K562 (cell line): ENCODE measurements around the gene C4A. TPM values are rescaled to one million over a fixed set of nuclear protein-coding genes. Genes with fewer than 3 reads are reported as not detected.
A peak's percentile ranks its signal among the peaks of the same experiment; 100 is the strongest.

Experiments used
- BDP1 ChIP-seq: IDR thresholded peaks from 3 replicates; pipeline ENCODE4 v1.6.1; 2011; ENCODE audit not compliant: insufficient read length, insufficient read depth
- ETV6 ChIP-seq, 3 experiments: fragments of 150-350 bp in 1 of 3; sonication (generic) in 1 of 3; formaldehyde crosslinking in 1 of 3; IDR thresholded peaks; 2 replicates each; pipeline versions ENCODE4 v1.6.1 to v1.8.0; 2014 to 2022; ENCODE audit warnings: borderline replicate concordance in 2 of 3, low read depth in 2 of 3, antibody characterized with exemption in 1 of 3, low read length in 1 of 3, mild to moderate bottlenecking in 1 of 3, missing genetic modification reagents in 1 of 3
- LCOR ChIP-seq: sonication (generic); formaldehyde crosslinking; IDR thresholded peaks from 2 replicates; pipeline ENCODE4 v1.8.0; 2022; ENCODE audit warnings: mild to moderate bottlenecking, missing genetic modification reagents
- NFIX ChIP-seq: fragments of 250-450 bp; sonication (Bioruptor Pico); IDR thresholded peaks from 2 replicates; pipeline ENCODE4 v1.4.0; 2020; ENCODE audit warnings: low read depth, mild to moderate bottlenecking, moderate library complexity
- POLR2AphosphoS5 ChIP-seq: IDR thresholded peaks from 2 replicates; pipeline ENCODE4 v1.6.1; 2011; ENCODE audit warnings: mild to moderate bottlenecking, low read depth, low read length, moderate library complexity; ENCODE audit not compliant: control insufficient read depth, insufficient read depth
- POLR3G ChIP-seq: IDR thresholded peaks from 2 replicates; pipeline ENCODE4 v1.6.1; 2011; ENCODE audit not compliant: insufficient read length, insufficient replicate concordance; ENCODE audit errors: extremely low read depth
- polyA plus RNA-seq, 8 experiments: library from polyadenylated mRNA; depleted of rRNA in 4 of 8; stranded (reverse) in 5 of 8; unstranded in 3 of 8; fragments of >200 nt; fragmentation: Nextera tagmentation in 2 of 8; fragmentation: Illumina TruSeq in 1 of 8; extraction: Ambion mirVana in 2 of 8; extraction: Trizol in 1 of 8; gene quantifications; 2 replicates each; pipeline versions ENCODE4 v1.2.1 to v1.2.3, GENCODE V29; 2011 to 2014; ENCODE audit warnings: inconsistent platforms in 1 of 8, missing spikeins in 1 of 8
- total RNA-seq, 7 experiments: library from RNA; depleted of rRNA in 6 of 7; stranded (reverse); fragments of >200 nt in 6 of 7; fragmentation: Illumina TruSeq in 2 of 7; extraction: Trizol in 2 of 7; gene quantifications; 2 replicates each; pipeline versions ENCODE4 v1.2.1 to v1.2.3, GENCODE V29; 2011 to 2021; ENCODE audit warnings: low replicate concordance in 1 of 7
- TF ChIP-seq, protein P1 (sequence below), 3 experiments: fragments of 200-800 bp in 1 of 3; fragments of 250-450 bp in 1 of 3; fragments of 450-650 bp in 1 of 3; sonication (Bioruptor Pico) in 1 of 3; sonication (Bioruptor generic) in 1 of 3; formaldehyde crosslinking in 1 of 3; IDR thresholded peaks; 2 replicates each; pipeline versions ENCODE4 v1.6.1 to v1.8.0; 2016 to 2022; ENCODE audit warnings: mild to moderate bottlenecking in 2 of 3, missing genetic modification characterization in 2 of 3, missing compliant biosample characterization in 1 of 3, moderate library complexity in 1 of 3
- TF ChIP-seq, protein P2 (sequence below): fragments of 250-450 bp; sonication (Bioruptor Pico); IDR thresholded peaks from 2 replicates; pipeline ENCODE4 v1.8.0; 2021; ENCODE audit warnings: moderate library complexity, mild to moderate bottlenecking, inconsistent platforms
- TF ChIP-seq, protein P3 (sequence below), 2 experiments: fragments of 150-350 bp in 1 of 2; IDR thresholded peaks; 2 replicates each; pipeline ENCODE4 v1.6.1; 2012 to 2016; ENCODE audit warnings: low read depth in 2 of 2, low read length in 2 of 2, mild to moderate bottlenecking in 1 of 2, moderate library complexity in 1 of 2
- TF ChIP-seq, protein P4 (sequence below): sonication (generic); formaldehyde crosslinking; IDR thresholded peaks from 2 replicates; pipeline ENCODE4 v1.5.0; 2020; ENCODE audit warnings: missing genetic modification reagents
- TF ChIP-seq, protein P5 (sequence below): sonication (generic); formaldehyde crosslinking; IDR thresholded peaks from 2 replicates; pipeline ENCODE4 v1.8.0; 2022; ENCODE audit warnings: missing genetic modification reagents, mild to moderate bottlenecking, borderline replicate concordance
- TF ChIP-seq, protein P6 (sequence below): IDR thresholded peaks from 2 replicates; pipeline ENCODE4 v1.6.1; 2016; ENCODE audit warnings: missing genetic modification characterization, missing compliant biosample characterization

The C4A gene
- total and polyA plus RNA-seq, 9 of the 15 experiments (the other 6 are each of a cell fraction or from before 2014, with no cell fraction given): 0.27 to 7.6 (median 5.0) TPM

DNA sequence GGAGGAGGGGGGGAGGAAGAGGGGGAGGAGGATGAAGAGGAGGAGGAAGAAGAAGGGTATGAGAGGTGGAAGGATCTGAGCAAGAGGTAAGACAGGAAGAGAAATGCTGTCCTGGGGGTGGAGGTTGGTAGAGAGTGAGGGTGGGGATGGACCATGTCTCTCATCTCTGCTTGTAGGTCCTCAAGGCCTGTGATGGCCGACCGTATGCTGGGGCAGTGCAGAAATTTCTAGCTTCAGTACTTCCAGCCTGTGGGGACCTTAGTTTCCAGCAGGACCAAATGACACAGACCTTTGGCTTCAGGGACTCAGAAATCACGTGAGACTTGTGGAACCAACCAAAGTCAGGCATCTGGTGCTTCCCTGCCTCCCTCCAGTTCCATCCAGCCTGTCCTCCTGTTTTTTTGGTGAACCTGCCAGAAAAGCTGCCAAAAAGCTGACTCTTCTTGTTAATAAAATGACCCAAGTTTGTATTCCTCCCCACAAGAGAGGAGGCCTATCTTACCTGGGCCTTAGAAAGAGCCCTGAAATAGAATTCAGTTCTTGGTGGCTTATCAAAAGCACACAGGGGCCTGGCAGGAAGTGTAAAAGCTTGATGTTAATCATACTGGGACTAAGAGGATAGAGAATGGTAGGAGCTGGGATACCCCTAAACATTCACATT lies 2.5 kb upstream of the C4A start (continued):
- TF ChIP-seq, protein P1, sequence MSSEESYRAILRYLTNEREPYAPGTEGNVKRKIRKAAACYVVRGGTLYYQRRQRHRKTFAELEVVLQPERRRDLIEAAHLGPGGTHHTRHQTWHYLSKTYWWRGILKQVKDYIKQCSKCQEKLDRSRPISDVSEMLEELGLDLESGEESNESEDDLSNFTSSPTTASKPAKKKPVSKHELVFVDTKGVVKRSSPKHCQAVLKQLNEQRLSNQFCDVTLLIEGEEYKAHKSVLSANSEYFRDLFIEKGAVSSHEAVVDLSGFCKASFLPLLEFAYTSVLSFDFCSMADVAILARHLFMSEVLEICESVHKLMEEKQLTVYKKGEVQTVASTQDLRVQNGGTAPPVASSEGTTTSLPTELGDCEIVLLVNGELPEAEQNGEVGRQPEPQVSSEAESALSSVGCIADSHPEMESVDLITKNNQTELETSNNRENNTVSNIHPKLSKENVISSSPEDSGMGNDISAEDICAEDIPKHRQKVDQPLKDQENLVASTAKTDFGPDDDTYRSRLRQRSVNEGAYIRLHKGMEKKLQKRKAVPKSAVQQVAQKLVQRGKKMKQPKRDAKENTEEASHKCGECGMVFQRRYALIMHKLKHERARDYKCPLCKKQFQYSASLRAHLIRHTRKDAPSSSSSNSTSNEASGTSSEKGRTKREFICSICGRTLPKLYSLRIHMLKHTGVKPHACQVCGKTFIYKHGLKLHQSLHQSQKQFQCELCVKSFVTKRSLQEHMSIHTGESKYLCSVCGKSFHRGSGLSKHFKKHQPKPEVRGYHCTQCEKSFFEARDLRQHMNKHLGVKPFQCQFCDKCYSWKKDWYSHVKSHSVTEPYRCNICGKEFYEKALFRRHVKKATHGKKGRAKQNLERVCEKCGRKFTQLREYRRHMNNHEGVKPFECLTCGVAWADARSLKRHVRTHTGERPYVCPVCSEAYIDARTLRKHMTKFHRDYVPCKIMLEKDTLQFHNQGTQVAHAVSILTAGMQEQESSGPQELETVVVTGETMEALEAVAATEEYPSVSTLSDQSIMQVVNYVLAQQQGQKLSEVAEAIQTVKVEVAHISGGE (CRISPR knock-in tag; IDR thresholded peaks at IDR 0.05): peak in 1 of 3 experiments; percentile 62; a peak in 1 of 6 replicates
- TF ChIP-seq, protein P2, sequence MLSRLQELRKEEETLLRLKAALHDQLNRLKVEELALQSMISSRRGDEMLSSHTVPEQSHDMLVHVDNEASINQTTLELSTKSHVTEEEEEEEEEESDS (CRISPR knock-in tag): no peak
- TF ChIP-seq ETV6 (IDR thresholded peaks at IDR 0.05; ENCODE audit: borderline replicate concordance in 1 of 2, low read depth in 2 of 2, low read length in 1 of 2) (no peak), ETV6 (CRISPR knock-in tag; IDR thresholded peaks at IDR 0.05; ENCODE audit: borderline replicate concordance) (no peak), POLR2AphosphoS5 (0 out of 2 replicates have a peak, but pooled peaks have one; percentile 32), LCOR (CRISPR knock-in tag) (no peak), POLR3G (no peak), BDP1 (no peak), NFIX (CRISPR knock-in tag) (no peak)
- TF ChIP-seq, protein P3, sequence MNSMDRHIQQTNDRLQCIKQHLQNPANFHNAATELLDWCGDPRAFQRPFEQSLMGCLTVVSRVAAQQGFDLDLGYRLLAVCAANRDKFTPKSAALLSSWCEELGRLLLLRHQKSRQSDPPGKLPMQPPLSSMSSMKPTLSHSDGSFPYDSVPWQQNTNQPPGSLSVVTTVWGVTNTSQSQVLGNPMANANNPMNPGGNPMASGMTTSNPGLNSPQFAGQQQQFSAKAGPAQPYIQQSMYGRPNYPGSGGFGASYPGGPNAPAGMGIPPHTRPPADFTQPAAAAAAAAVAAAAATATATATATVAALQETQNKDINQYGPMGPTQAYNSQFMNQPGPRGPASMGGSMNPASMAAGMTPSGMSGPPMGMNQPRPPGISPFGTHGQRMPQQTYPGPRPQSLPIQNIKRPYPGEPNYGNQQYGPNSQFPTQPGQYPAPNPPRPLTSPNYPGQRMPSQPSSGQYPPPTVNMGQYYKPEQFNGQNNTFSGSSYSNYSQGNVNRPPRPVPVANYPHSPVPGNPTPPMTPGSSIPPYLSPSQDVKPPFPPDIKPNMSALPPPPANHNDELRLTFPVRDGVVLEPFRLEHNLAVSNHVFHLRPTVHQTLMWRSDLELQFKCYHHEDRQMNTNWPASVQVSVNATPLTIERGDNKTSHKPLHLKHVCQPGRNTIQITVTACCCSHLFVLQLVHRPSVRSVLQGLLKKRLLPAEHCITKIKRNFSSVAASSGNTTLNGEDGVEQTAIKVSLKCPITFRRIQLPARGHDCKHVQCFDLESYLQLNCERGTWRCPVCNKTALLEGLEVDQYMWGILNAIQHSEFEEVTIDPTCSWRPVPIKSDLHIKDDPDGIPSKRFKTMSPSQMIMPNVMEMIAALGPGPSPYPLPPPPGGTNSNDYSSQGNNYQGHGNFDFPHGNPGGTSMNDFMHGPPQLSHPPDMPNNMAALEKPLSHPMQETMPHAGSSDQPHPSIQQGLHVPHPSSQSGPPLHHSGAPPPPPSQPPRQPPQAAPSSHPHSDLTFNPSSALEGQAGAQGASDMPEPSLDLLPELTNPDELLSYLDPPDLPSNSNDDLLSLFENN (IDR thresholded peaks at IDR 0.05; ENCODE audit: low read depth in 2 of 2, low read length in 2 of 2): no peak
- TF ChIP-seq, protein P4, sequence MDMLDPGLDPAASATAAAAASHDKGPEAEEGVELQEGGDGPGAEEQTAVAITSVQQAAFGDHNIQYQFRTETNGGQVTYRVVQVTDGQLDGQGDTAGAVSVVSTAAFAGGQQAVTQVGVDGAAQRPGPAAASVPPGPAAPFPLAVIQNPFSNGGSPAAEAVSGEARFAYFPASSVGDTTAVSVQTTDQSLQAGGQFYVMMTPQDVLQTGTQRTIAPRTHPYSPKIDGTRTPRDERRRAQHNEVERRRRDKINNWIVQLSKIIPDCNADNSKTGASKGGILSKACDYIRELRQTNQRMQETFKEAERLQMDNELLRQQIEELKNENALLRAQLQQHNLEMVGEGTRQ (CRISPR knock-in tag): peak; percentile 38; the same call in 1 of the 2 replicates
- TF ChIP-seq, protein P5, sequence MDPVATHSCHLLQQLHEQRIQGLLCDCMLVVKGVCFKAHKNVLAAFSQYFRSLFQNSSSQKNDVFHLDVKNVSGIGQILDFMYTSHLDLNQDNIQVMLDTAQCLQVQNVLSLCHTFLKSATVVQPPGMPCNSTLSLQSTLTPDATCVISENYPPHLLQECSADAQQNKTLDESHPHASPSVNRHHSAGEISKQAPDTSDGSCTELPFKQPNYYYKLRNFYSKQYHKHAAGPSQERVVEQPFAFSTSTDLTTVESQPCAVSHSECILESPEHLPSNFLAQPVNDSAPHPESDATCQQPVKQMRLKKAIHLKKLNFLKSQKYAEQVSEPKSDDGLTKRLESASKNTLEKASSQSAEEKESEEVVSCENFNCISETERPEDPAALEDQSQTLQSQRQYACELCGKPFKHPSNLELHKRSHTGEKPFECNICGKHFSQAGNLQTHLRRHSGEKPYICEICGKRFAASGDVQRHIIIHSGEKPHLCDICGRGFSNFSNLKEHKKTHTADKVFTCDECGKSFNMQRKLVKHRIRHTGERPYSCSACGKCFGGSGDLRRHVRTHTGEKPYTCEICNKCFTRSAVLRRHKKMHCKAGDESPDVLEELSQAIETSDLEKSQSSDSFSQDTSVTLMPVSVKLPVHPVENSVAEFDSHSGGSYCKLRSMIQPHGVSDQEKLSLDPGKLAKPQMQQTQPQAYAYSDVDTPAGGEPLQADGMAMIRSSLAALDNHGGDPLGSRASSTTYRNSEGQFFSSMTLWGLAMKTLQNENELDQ (CRISPR knock-in tag): no peak
- TF ChIP-seq, protein P6, sequence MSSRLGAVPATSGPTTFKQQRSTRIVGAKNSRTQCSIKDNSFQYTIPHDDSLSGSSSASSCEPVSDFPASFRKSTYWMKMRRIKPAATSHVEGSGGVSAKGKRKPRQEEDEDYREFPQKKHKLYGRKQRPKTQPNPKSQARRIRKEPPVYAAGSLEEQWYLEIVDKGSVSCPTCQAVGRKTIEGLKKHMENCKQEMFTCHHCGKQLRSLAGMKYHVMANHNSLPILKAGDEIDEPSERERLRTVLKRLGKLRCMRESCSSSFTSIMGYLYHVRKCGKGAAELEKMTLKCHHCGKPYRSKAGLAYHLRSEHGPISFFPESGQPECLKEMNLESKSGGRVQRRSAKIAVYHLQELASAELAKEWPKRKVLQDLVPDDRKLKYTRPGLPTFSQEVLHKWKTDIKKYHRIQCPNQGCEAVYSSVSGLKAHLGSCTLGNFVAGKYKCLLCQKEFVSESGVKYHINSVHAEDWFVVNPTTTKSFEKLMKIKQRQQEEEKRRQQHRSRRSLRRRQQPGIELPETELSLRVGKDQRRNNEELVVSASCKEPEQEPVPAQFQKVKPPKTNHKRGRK (tag): no peak
